Progenitor cell of endocrine pancreas (in vitro differentiated cells): ENCODE results near the gene CEP128. TPM values are rescaled to one million over a fixed set of nuclear protein-coding genes. Genes with fewer than 3 reads are reported as not detected.

Experiments
- DNase-seq: peaks from one replicate; pipeline ENCODE4 v3.0.0; 2021; ENCODE audit warnings: low spot score; ENCODE audit not compliant: unreplicated experiment
- H3K27ac Mint-ChIP-seq: 2 replicates; pipeline ENCODE4 v1.8.0; 2021; ENCODE audit warnings: mild to moderate bottlenecking, moderate library complexity, mixed read lengths
- H3K27me3 Mint-ChIP-seq: 2 replicates; pipeline ENCODE4 v1.8.0; 2021; ENCODE audit warnings: mixed read lengths
- H3K36me3 Mint-ChIP-seq: 2 replicates; pipeline ENCODE4 v1.8.0; 2022; ENCODE audit warnings: mixed read lengths; ENCODE audit not compliant: insufficient read depth
- H3K4me1 Mint-ChIP-seq: 2 replicates; pipeline ENCODE4 v1.8.0; 2021; ENCODE audit warnings: low read depth, mixed read lengths
- H3K4me3 Mint-ChIP-seq: 2 replicates; pipeline ENCODE4 v1.8.0; 2021; ENCODE audit warnings: low read depth, mild to moderate bottlenecking, moderate library complexity, mixed read lengths
- H3K9me3 Mint-ChIP-seq: 2 replicates; pipeline ENCODE4 v1.8.0; 2021; ENCODE audit warnings: low read depth, mixed read lengths
- CTCF ChIP-seq: fragments of 200-600 bp; sonication (generic); IDR thresholded peaks from one replicate; pipeline ENCODE4 v1.5.0; 2021; ENCODE audit warnings: antibody characterized with exemption, mild to moderate bottlenecking; ENCODE audit not compliant: unreplicated experiment
- total RNA-seq: library from RNA; stranded (reverse); gene quantifications from 2 replicates; pipeline ENCODE4 v1.2.1, GENCODE V29; 2021

The CEP128 gene
- total RNA-seq, 1 donor from 2014 or later = 15.9 TPM

DNA sequence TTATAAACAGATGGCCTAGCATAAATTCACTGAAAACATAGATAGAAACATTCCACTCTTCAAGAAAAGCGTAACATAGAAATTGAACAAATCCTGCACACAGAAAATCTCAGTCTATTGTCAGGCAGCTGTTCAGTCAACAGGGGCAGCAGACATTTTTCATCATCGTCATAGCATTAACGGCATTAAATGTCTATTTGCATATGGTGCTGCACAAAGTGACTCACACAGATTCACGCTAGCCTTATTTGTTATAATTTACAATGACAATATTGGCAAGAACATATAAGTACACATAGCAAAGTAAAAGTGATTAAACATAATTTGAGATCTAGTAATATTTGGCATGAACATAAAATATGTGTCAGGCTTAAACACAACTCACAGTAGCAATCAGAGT, 95.7 kb downstream of the CEP128 start:
- H3K4me1 Mint-ChIP-seq = peaks cover 10% of the 10 kb centered on the region
- no peaks in the 10 kb centered on the region for H3K36me3 Mint-ChIP-seq
- TF ChIP-seq CTCF = no peak
- no peaks in the 10 kb centered on the region for H3K9me3 Mint-ChIP-seq
- no peak for DNase-seq
- no peak overlapping the region for H3K4me3 Mint-ChIP-seq
- H3K27ac Mint-ChIP-seq = no peak overlapping the region
- H3K27me3 Mint-ChIP-seq = no peaks in the 10 kb centered on the region

DNA sequence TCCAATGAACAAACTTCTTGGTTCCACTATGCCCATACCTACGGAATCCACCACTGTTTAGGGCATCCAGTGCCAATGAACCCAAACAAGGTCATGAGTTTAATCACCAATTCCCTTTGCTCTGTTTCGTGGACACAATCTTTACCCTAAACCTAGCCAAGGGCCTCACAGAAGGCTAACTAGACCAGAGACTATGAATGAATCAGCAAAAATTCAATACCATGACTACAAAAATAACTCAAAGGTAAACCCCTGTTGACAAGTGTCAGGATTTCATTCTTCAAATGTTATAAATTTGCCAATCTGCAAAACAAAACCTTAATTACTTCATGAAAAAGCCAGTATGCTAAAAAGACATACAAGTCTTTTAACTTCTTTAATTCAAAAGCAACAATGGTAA, 96.7 kb downstream of the CEP128 start:
- Mint-ChIP-seq H3K4me3 (no peak overlapping the region), H3K27ac (no peak overlapping the region), H3K9me3 (no peaks in the 10 kb centered on the region), H3K36me3 (no peaks in the 10 kb centered on the region), H3K27me3 (no peaks in the 10 kb centered on the region), H3K4me1 (peaks cover 10% of the 10 kb centered on the region)
- DNase-seq = no peak
- no peak for TF ChIP-seq CTCF

DNA sequence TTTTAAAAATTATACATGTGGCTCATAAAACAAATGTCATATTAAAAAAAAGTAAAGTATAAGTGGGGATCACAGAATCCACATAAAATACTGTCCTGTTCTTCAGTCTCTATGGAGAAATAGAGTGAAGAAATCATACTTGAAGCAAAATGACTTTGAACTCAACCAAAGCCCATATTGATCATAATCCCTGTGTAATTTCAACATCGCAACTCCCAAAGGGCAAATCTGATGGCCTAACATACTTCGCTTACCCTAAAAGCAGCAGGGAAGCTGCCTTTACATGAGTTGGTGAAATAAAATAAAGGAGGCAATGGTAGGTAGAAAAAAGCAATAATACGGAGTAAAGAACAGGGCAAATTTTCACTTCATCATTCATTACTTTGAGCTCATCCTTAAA, 101.8 kb downstream of the CEP128 start:
- Mint-ChIP-seq H3K9me3 (no peaks in the 10 kb centered on the region), H3K36me3 (no peaks in the 10 kb centered on the region)

GRCh38 chr14:80809663-80810062, 131.9 kb downstream of the CEP128 start:
- H3K27ac Mint-ChIP-seq = no peak overlapping the region
- no peak for DNase-seq
- H3K4me3 Mint-ChIP-seq = no peak overlapping the region
- H3K36me3 Mint-ChIP-seq = peaks cover 15% of the 10 kb centered on the region
- TF ChIP-seq CTCF = no peak
- no peaks in the 10 kb centered on the region for H3K27me3 Mint-ChIP-seq
- H3K4me1 Mint-ChIP-seq = no peaks in the 10 kb centered on the region
- peaks cover 15% of the 10 kb centered on the region for H3K9me3 Mint-ChIP-seq

More for the DNA sequence above, 101.8 kb downstream of the CEP128 start:
- H3K4me3 Mint-ChIP-seq = no peak overlapping the region
- DNase-seq = no peak
- no peaks in the 10 kb centered on the region for H3K27me3 Mint-ChIP-seq
- no peak for TF ChIP-seq CTCF
- H3K4me1 Mint-ChIP-seq = peaks cover 8% of the 10 kb centered on the region
- H3K27ac Mint-ChIP-seq = no peak overlapping the region

DNA sequence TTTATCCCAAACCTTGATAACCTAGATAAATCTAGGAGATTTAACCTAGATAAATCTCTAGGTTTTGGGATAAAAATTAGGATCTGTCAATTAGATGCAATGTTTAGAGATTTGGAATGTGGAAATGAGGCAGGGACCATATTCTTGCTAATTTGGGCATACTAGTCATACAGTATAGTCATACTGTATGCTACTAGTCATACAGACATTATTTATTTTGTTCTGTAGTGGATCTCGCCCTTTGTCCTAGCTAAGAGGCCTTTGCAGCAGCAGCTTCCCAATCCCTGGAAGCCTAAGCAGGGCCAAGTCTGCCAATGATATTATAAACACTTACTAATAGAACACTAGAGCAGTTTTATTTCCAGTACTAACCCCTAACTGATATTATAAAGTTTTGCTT, 136.4 kb downstream of the CEP128 start:
- H3K27ac Mint-ChIP-seq = no peak overlapping the region
- H3K36me3 Mint-ChIP-seq = peaks cover 23% of the 10 kb centered on the region
- no peak for TF ChIP-seq CTCF
- no peak overlapping the region for H3K4me3 Mint-ChIP-seq
- peaks cover 24% of the 10 kb centered on the region for H3K9me3 Mint-ChIP-seq
- no peak for DNase-seq
- H3K27me3 Mint-ChIP-seq = no peaks in the 10 kb centered on the region
- H3K4me1 Mint-ChIP-seq = peaks cover 3% of the 10 kb centered on the region
